ENCODE results near the gene ALPL.

DNA sequence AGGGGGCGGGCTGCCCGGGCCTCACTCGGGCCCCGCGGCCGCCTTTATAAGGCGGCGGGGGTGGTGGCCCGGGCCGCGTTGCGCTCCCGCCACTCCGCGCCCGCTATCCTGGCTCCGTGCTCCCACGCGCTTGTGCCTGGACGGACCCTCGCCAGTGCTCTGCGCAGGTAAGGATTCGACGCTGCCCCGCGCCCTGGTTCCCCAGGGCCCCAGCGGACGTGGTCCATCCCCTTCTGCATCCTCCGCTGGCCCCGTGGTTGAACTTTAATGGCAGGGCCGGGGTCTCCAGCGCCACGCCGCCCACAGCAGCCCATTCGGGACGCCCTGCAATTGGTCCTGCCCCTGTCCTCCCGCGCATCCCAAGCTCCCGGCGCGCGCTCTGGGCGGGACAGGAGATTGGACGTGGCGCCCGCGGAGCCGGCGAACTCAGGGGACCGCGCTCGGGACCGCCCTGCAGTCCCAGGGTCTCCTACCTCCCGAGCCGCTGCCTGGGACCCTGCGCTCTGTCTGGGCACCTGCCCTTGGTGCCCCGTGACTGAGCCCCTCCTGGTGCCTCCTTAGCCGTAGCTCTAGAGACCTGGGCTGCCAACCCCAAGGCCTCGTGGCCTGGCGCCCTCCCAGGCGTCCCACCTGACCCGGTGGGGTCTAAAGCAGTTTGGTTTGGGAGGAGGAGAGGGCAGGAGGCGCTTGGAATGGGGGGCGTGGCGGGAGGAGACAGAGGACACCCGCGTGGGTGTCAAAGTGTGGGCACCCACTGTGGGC, at the start of gene ALPL:
- TF ChIP-seq, protein P1, sequence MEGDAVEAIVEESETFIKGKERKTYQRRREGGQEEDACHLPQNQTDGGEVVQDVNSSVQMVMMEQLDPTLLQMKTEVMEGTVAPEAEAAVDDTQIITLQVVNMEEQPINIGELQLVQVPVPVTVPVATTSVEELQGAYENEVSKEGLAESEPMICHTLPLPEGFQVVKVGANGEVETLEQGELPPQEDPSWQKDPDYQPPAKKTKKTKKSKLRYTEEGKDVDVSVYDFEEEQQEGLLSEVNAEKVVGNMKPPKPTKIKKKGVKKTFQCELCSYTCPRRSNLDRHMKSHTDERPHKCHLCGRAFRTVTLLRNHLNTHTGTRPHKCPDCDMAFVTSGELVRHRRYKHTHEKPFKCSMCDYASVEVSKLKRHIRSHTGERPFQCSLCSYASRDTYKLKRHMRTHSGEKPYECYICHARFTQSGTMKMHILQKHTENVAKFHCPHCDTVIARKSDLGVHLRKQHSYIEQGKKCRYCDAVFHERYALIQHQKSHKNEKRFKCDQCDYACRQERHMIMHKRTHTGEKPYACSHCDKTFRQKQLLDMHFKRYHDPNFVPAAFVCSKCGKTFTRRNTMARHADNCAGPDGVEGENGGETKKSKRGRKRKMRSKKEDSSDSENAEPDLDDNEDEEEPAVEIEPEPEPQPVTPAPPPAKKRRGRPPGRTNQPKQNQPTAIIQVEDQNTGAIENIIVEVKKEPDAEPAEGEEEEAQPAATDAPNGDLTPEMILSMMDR (IDR thresholded peaks at IDR 0.05 in 2 of 3, conservative IDR thresholded peaks at IDR 0.05 in 1 of 3; ENCODE audit: insufficient read depth in 2 of 3, low read depth in 1 of 3, low read length in 3 of 3) = no peak
- no peak for TF ChIP-seq NRF1 (conservative IDR thresholded peaks at IDR 0.05 in 1 of 2, IDR thresholded peaks at IDR 0.05 in 1 of 2)
- TF ChIP-seq CHD4 (IDR thresholded peaks at IDR 0.05; ENCODE audit: insufficient read depth, insufficient replicate concordance, low read depth, low read length, poor library complexity, severe bottlenecking) = no peak
- TF ChIP-seq POLR2A (conservative IDR thresholded peaks at IDR 0.05) = no peak
- no peak for TF ChIP-seq L3MBTL2 (IDR thresholded peaks at IDR 0.05)
- no peak for TF ChIP-seq ZNF217 (CRISPR knock-in tag; IDR thresholded peaks at IDR 0.05)
- TF ChIP-seq TFAM (CRISPR knock-in tag; conservative IDR thresholded peaks at IDR 0.05) = no peak
